Transverse colon (tissue), 4 donors: ENCODE results near the gene MYH11. TPM values are rescaled to one million over a fixed set of nuclear protein-coding genes. Genes with fewer than 3 reads are reported as not detected.

Experiments
- DNase-seq: peaks from one replicate; pipeline ENCODE4 v3.0.0-alpha.2; 2019
- H3K27ac ChIP-seq, 4 donors: fragments of 200-600 bp; sonication (generic); 2 replicates each; pipeline ENCODE4 v1.5.1; 2016 to 2018; ENCODE audit warnings: inconsistent platforms in 4 of 4
- H3K27me3 ChIP-seq: fragments of 200-600 bp; sonication (generic); 2 replicates; pipeline ENCODE4 v1.5.1; 2017; ENCODE audit warnings: inconsistent platforms
- H3K36me3 ChIP-seq, 4 donors: fragments of 200-600 bp; sonication (generic); 2 replicates each; pipeline ENCODE4 v1.5.1; 2017 to 2019; ENCODE audit warnings: inconsistent platforms in 4 of 4
- H3K4me1 ChIP-seq, 4 donors: fragments of 200-600 bp; sonication (generic); 2 replicates each; pipeline ENCODE4 v1.5.1; 2017 to 2020; ENCODE audit warnings: inconsistent platforms in 4 of 4
- H3K4me3 ChIP-seq, 4 donors: fragments of 200-600 bp; sonication (generic); 1 replicate in 1 of 4; 2 replicates in 3 of 4; pipeline versions ENCODE4 v1.5.1 to v1.6.1; 2017 to 2019; ENCODE audit warnings: inconsistent platforms in 4 of 4
- H3K9me3 ChIP-seq, 2 donors: fragments of 200-600 bp; sonication (generic); 2 replicates each; pipeline ENCODE4 v1.5.1; 2017 to 2019; ENCODE audit warnings: inconsistent platforms in 2 of 2
- EP300 ChIP-seq: sonication (generic); formaldehyde crosslinking; IDR thresholded peaks from one replicate; pipeline ENCODE4 v1.6.1; 2017; ENCODE audit warnings: antibody characterized with exemption, low read depth
- POLR2A ChIP-seq: fragments of 450-650 bp; IDR thresholded peaks from one replicate; pipeline ENCODE4 v1.6.1; 2016; ENCODE audit warnings: antibody characterized with exemption, mild to moderate bottlenecking, moderate library complexity
- POLR2AphosphoS5 ChIP-seq, 3 donors: sonication (generic); formaldehyde crosslinking; IDR thresholded peaks; one replicate each; pipeline ENCODE4 v1.6.1; 2016; ENCODE audit warnings: antibody characterized with exemption in 3 of 3
- WGBS, 2 donors: methylation state at CpG; one replicate each; pipeline ENCODE4 v1.1.5; 2018; ENCODE audit warnings: low coverage in 1 of 2; 5-methylcytosine and 5-hydroxymethylcytosine counted together
- in situ Hi-C, 4 donors: fragments of 200-750 bp; cut with MboI; loops; one replicate each; pipeline versions ENCODE4 v1.15.0 to v1.15.1; 2017; ENCODE audit warnings: low sequenced_read_pairs in 3 of 4, low pct_ligation_motif_present in 1 of 4, low pct_unique_long_range_greater_than_20kb in 1 of 4
- intact Hi-C: fragments of 100-400 bp; cut with DNase I; formaldehyde crosslinking; loops from one replicate; pipeline ENCODE4 v1.15.1; 2023; ENCODE audit warnings: low total_unique reads
- small RNA-seq, 4 donors: library from RNA; depleted of rRNA; stranded (forward); fragments of <200 nt; gene quantifications; one replicate each; pipeline ENCODE3, GENCODE V24; 2016
- total RNA-seq, 4 donors: library from RNA; depleted of rRNA; stranded (reverse); fragments of >200 nt; gene quantifications; one replicate each; pipeline ENCODE4 v1.1.0, GENCODE V29; 2016
- TF ChIP-seq, protein P1 (sequence below), 5 experiments: fragments of 200-600 bp in 3 of 5; fragments of 450-650 bp in 2 of 5; sonication (generic) in 3 of 5; IDR thresholded peaks; 1 replicate in 2 of 5; 2 replicates in 3 of 5; pipeline ENCODE4 v1.5.1; 2016 to 2017; ENCODE audit warnings: antibody characterized with exemption in 5 of 5, inconsistent platforms in 3 of 5, mild to moderate bottlenecking in 2 of 5, moderate library complexity in 1 of 5

MYH11 gene
- total RNA-seq, 4 donors from 2014 or later: 619 to 1,914 (median 1,058) TPM

DNA sequence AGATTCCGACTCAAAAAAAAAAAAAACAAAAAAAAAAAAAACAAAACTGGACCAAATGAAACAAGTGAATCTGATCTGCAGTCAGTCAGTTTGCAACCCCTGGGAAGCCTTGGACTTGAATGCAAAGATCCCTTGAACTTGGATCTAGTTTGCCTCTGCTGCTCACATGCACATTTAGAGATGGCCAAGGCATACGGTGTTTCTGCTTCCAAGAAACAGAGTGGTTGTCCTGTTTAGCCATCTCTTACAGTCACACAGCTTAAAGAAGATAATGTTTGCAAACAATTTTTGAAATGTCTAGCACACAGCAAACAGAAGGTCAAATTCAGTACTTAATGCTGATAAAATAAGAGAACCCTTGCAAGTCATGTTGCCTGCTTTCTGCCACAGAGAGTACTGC, 202.2 kb downstream of the MYH11 start:
- Histone ChIP-seq H3K27ac (no peak overlapping the region), H3K27me3 (no peaks in the 10 kb centered on the region), H3K4me3 (no peak overlapping the region), H3K4me1 (peaks cover 4 to 36% (median 24%) of the 10 kb centered on the region in 4 donors), H3K9me3 (no peaks in the 10 kb centered on the region), H3K36me3 (no peaks in the 10 kb centered on the region)
- TF ChIP-seq, protein P1, sequence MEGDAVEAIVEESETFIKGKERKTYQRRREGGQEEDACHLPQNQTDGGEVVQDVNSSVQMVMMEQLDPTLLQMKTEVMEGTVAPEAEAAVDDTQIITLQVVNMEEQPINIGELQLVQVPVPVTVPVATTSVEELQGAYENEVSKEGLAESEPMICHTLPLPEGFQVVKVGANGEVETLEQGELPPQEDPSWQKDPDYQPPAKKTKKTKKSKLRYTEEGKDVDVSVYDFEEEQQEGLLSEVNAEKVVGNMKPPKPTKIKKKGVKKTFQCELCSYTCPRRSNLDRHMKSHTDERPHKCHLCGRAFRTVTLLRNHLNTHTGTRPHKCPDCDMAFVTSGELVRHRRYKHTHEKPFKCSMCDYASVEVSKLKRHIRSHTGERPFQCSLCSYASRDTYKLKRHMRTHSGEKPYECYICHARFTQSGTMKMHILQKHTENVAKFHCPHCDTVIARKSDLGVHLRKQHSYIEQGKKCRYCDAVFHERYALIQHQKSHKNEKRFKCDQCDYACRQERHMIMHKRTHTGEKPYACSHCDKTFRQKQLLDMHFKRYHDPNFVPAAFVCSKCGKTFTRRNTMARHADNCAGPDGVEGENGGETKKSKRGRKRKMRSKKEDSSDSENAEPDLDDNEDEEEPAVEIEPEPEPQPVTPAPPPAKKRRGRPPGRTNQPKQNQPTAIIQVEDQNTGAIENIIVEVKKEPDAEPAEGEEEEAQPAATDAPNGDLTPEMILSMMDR (IDR thresholded peaks at IDR 0.05): no peak
- no peak for TF ChIP-seq EP300
- no peak for TF ChIP-seq POLR2AphosphoS5 (IDR thresholded peaks at IDR 0.05)
- TF ChIP-seq POLR2A: no peak
- in situ Hi-C loops (no loop called here), intact Hi-C loops (no loop called here)
- WGBS, 2 donors: 88 to 100% methylated on average over 1 to 2 of the region's 2 CpGs
- DNase-seq: no peak

DNA sequence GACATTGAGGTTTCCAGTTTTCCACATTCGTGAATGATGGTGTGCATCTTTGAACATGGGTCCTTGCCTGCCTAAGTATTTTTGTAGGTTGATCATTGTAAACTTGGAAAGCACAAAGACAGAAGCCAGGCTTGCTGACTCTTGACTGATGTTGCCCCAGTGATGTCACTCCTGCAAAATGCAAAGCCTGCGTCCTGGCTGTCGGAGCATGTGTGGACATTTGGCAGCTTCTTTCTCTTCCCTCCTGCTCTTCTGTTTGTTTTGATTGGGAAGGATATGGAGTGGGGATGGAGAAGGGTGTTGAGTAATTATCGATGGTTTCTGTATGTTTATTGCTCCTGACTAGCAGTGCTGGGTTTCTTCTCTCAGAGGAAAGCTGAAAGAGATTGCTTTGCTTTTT, 203.6 kb downstream of the MYH11 start:
- TF ChIP-seq EP300: peak; percentile 10
- TF ChIP-seq, protein P1 (IDR thresholded peaks at IDR 0.05): no peak
- TF ChIP-seq POLR2AphosphoS5 (IDR thresholded peaks at IDR 0.05): peak; percentile 56 to 69 (median 58)
- TF ChIP-seq POLR2A: no peak
- in situ Hi-C loops: no loop called here
- Histone ChIP-seq H3K4me1 (peaks cover 4 to 40% (median 27%) of the 10 kb centered on the region in 4 donors), H3K36me3 (no peaks in the 10 kb centered on the region), H3K9me3 (no peaks in the 10 kb centered on the region), H3K4me3 (no peak overlapping the region), H3K27me3 (no peaks in the 10 kb centered on the region), H3K27ac (peak overlapping the region; percentile 13 to 98 (median 78))
- intact Hi-C loops: no loop called here
- 20 to 41% methylated on average over 1 to 4 of the region's 4 CpGs for WGBS, 2 donors
- DNase-seq: peak; percentile 20

Small RNA genes lying within 50 kb of the gene (small RNA-seq; reads per million reads assigned to genes)
- gene RNU6-213P: 0 reads per million in 4 donors

Other genes starting within 250 kb of the MYH11 start
- gene MARF1, start 213.9 kb downstream of the MYH11 start, total RNA-seq: 10 to 100 TPM; 32.0 to 52.6 (median 41.1) TPM
- 10 to 100 TPM; 21.0 to 47.6 (median 36.3) TPM for gene NDE1, start 206.8 kb downstream of the MYH11 start, total RNA-seq
- gene CEP20, start 31.6 kb upstream of the MYH11 start, total RNA-seq: 10 to 100 TPM in 3 of 4 donors, 1 to 10 TPM in 1; 9.4 to 21.7 (median 20.8) TPM
- 10 to 100 TPM; 17.1 to 67.3 (median 36.9) TPM for gene ABCC1, start 92.6 kb upstream of the MYH11 start, total RNA-seq